ENCODE results near the gene C2CD4D. TPM values are rescaled to one million over a fixed set of nuclear protein-coding genes. Genes with fewer than 3 reads are reported as not detected.
A peak's percentile ranks its signal among the peaks of the same experiment; 100 is the strongest.

C2CD4D gene
- total RNA-seq, 1 experiment from 2014 or later = not detected

DNA sequence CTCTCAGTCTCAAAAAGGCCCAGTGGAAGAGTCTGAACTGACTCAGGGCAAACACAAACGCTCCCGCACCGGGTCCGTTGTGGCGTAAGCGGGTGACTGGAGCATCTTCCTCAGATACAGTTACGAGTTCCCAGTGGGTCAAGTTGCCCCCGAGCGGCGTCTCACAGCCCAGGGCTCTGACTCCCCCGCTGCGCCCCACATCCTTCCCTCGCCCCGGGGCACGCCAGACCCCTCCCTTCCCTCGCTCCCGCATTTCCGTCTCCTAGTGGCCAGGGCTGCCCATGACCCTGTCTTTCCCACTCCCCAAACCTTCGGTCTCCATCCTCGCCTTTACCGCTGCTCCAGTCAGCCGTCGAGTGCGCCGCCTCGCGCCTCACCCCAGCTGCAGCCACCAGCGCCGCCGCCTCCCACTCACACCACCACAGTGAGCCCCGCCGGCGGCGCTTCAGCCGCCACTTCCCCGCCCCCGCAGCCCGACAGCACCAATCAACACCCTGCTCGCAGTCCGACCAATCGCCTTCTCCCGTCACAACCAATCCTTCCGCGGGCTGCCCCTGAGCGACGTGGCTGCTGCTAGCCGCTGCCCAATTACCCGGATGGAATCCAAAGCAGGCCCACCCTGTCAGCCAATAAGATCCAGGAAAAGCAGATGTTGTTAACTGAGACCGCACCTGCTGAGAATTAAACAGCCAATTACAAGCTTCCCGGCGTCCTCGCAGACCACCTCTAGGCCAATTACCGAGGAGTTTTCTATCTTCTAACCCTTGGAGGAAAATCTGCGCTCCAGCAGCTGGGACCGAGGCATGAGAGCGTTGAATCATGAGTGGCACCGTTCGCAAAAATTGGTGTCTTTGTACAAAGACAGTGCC, 49.3 kb downstream of the C2CD4D start, which contains the start of gene TDRKH:
Gene TDRKH, minus strand, starts transcription at position 430 of the 869 bp plus-strand sequence. CDS start 7,478 bp downstream, outside the sequence.
- DNase-seq (ENCODE audit: low spot score) = peak; percentile 100

Other genes with a start within 250 kb of the C2CD4D start
- 23.7 and 28.7 TPM in 2 replicates for gene SNX27, start 227.8 kb downstream of the C2CD4D start, total RNA-seq (2014; rRNA removed; shearing (Covaris generic))
- not detected in 2 replicates for gene CELF3, start 123.0 kb downstream of the C2CD4D start, total RNA-seq (2014; rRNA removed; shearing (Covaris generic))
- not detected in 2 replicates for gene RIIAD1, start 118.3 kb downstream of the C2CD4D start, total RNA-seq (2014; rRNA removed; shearing (Covaris generic))
- gene MRPL9, start 76.3 kb downstream of the C2CD4D start, total RNA-seq (2014; rRNA removed; shearing (Covaris generic)) = 275 and 300 TPM in 2 replicates
- gene TDRKH, start 49.3 kb downstream of the C2CD4D start, total RNA-seq (2014; rRNA removed; shearing (Covaris generic)) = 24.2 and 25.1 TPM in 2 replicates
- gene LINGO4, start 34.4 kb downstream of the C2CD4D start, total RNA-seq (2014; rRNA removed; shearing (Covaris generic)) = not detected in 2 replicates
- gene RORC, start 8.0 kb downstream of the C2CD4D start, total RNA-seq (2014; rRNA removed; shearing (Covaris generic)) = 0.12 and 0.14 TPM in 2 replicates
- not detected in 2 replicates for gene THEM5, start 13.9 kb upstream of the C2CD4D start, total RNA-seq (2014; rRNA removed; shearing (Covaris generic))
- 9.5 and 11.2 TPM in 2 replicates for gene THEM4, start 69.7 kb upstream of the C2CD4D start, total RNA-seq (2014; rRNA removed; shearing (Covaris generic))
- 760 and 801 TPM in 2 replicates for gene S100A10, start 154.0 kb upstream of the C2CD4D start, total RNA-seq (2014; rRNA removed; shearing (Covaris generic))
- gene S100A11, start 197.2 kb upstream of the C2CD4D start, total RNA-seq (2014; rRNA removed; shearing (Covaris generic)) = 517 and 658 TPM in 2 replicates
- gene TCHHL1, start 249.2 kb upstream of the C2CD4D start, total RNA-seq (2014; rRNA removed; shearing (Covaris generic)) = not detected in 2 replicates